BE2C (cell line): ENCODE data around the gene TATDN2.
A peak's percentile ranks its signal among the peaks of the same experiment; 100 is the strongest.

Experiments used
- DNase-seq: peaks from one replicate; pipeline ENCODE4 v3.0.0-alpha.2; 2020
- H3K27me3 ChIP-seq: fragments of 250-450 bp; sonication (Bioruptor Pico); 2 replicates; pipeline ENCODE4 v1.5.1; 2020; ENCODE audit warnings: mild to moderate bottlenecking
- H3K36me3 ChIP-seq: fragments of 250-450 bp; sonication (Bioruptor Pico); 2 replicates; pipeline ENCODE4 v1.5.1; 2020; ENCODE audit warnings: mild to moderate bottlenecking
- H3K4me1 ChIP-seq: fragments of 250-450 bp; sonication (Bioruptor Pico); 2 replicates; pipeline ENCODE4 v1.5.1; 2020
- H3K4me3 ChIP-seq: 2 replicates; pipeline ENCODE4 v1.5.1; 2011; ENCODE audit warnings: low read depth, low read length
- H3K9me3 ChIP-seq: fragments of 250-450 bp; sonication (Bioruptor Pico); 2 replicates; pipeline ENCODE4 v1.5.1; 2020
- TF ChIP-seq, protein P1 (sequence below): IDR thresholded peaks from 2 replicates; pipeline ENCODE4 v1.5.1; 2012; ENCODE audit warnings: mild to moderate bottlenecking, low read depth, low read length

Gene TATDN2

DNA sequence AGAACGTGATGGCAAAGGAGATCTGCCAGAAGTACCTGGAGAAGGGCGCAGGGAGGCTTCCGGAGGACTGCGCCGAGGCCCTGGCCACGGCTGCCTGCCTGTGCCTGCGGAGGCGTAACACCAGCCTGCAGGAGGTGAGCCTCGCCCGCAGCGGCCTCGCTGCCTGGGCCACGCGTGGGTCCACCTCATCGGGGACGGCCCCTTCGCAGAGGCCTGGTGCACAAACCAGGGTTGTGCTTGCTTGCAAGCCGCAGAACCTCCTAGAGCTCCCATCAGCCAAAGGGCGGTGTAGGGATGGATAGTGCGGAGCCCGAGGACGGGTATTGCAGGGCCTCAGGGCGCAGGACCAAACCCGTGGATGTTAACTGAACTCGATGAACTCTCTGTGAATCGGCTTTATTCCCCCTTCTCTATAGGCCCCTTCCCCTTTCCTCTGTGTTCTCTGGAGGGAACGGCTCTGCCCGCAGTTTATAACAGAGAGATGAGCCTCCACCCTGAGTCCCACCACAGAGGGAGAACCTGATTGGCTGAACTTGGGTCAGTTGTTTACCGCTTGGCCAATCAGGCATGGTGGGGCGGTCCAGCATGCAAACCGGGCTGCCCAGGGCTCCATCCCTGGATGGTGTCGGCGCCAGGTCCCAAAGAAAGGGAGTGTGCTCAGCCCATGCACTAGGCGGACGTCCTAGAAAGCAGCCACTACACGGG is 13.6 kb upstream of the TATDN2 start:
- H3K36me3 ChIP-seq = no peaks in the 10 kb centered on the region
- no peaks in the 10 kb centered on the region for H3K9me3 ChIP-seq
- peak overlapping the region; percentile 16; the same call in 1 of the 2 replicates for H3K4me3 ChIP-seq
- H3K4me1 ChIP-seq = peaks cover 4% of the 10 kb centered on the region
- DNase-seq = peak; percentile 80
- no peaks in the 10 kb centered on the region for H3K27me3 ChIP-seq
- TF ChIP-seq, protein P1, sequence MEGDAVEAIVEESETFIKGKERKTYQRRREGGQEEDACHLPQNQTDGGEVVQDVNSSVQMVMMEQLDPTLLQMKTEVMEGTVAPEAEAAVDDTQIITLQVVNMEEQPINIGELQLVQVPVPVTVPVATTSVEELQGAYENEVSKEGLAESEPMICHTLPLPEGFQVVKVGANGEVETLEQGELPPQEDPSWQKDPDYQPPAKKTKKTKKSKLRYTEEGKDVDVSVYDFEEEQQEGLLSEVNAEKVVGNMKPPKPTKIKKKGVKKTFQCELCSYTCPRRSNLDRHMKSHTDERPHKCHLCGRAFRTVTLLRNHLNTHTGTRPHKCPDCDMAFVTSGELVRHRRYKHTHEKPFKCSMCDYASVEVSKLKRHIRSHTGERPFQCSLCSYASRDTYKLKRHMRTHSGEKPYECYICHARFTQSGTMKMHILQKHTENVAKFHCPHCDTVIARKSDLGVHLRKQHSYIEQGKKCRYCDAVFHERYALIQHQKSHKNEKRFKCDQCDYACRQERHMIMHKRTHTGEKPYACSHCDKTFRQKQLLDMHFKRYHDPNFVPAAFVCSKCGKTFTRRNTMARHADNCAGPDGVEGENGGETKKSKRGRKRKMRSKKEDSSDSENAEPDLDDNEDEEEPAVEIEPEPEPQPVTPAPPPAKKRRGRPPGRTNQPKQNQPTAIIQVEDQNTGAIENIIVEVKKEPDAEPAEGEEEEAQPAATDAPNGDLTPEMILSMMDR = no peak

DNA sequence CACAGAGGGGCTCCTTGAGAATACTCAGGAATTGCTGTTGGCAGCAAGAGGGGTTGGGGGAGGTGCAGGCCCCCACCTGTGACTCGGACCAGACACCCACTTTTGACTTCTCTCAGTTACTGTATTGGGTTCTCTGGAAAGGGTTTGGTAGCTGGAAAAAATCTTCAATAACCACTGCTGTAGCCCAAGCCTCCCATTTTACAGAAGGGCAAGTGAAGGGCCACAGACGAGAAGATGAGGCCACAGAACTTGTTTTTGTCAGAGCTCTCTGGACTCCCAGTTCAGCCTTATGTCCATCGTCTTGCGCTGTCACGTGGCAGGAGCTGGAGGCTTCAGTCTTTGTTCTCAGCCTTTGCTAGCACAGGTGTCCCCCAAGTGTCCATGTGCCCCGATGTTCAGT is 12.7 kb upstream of the TATDN2 start:
- Histone ChIP-seq H3K9me3 (no peaks in the 10 kb centered on the region), H3K27me3 (no peaks in the 10 kb centered on the region), H3K4me1 (peaks cover 4% of the 10 kb centered on the region), H3K36me3 (no peaks in the 10 kb centered on the region), H3K4me3 (no peak overlapping the region)
- DNase-seq = no peak
- TF ChIP-seq, protein P1 = no peak

DNA sequence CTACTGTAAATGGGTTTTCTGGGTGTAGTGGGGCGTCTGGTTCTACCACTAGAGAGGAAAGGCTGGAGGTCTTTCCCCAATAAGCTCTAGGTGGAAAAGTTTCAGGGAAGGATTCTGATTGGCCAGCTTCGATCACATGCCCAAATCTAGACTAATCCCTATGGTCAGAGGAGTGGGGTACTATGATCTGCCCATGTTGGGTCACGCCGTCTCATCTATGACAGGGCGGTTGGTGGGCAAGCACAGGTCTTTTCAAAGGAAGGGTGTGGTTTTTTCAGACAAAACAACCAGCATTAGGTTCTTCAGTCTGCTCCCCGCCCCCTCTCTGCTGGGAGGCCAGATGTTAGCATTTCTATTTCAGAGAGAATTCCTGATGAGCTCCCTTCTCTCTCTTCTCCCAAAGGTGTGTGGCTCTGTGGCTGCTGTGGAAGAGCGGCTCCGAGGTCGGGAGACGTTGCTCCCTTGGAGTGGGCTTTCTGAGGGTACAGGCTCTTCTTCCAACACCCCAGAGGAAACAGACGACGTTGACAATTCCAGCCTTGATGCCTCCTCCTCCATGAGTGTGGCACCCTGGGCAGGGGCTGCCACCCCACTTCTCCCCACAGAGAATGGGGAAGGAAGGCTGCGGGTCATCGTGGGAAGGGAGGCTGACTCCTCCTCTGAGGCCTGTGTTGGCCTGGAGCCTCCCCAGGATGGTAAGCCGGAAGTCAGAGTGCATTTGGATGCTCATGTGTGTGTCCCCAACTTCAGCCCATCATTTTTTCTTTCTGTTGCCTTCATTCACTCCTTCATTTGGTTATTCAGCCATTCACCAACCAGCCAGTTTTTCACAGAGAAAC is 9.7 kb upstream of the TATDN2 start:
- Histone ChIP-seq H3K36me3 (no peaks in the 10 kb centered on the region), H3K9me3 (no peaks in the 10 kb centered on the region), H3K4me3 (no peak overlapping the region), H3K4me1 (peaks cover 4% of the 10 kb centered on the region), H3K27me3 (no peaks in the 10 kb centered on the region)
- no peak for DNase-seq
- TF ChIP-seq, protein P1 = no peak

DNA sequence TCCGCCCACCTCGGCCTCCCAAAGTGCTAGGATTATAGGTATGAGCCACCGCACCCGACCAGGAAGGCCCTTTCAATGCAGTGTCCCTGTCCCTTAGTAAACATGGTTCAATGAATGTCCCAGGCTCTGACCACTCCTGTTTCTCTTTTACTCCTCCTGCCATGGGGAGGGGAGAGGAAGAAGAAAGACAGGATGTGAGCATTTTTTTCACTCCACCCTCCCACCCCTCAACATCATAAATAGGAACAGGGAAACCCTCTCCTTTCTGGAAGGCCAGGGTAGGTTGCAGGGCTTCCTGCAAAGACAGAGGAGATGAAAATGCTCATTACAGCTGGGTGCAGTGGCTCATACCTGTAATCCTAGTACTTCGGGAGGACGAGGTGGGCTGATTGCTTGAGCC is 7.5 kb upstream of the TATDN2 start:
- no peaks in the 10 kb centered on the region for H3K4me1 ChIP-seq
- no peaks in the 10 kb centered on the region for H3K27me3 ChIP-seq
- DNase-seq = no peak
- TF ChIP-seq, protein P1 = no peak
- H3K9me3 ChIP-seq = no peaks in the 10 kb centered on the region
- no peaks in the 10 kb centered on the region for H3K36me3 ChIP-seq
- no peak overlapping the region for H3K4me3 ChIP-seq

DNA sequence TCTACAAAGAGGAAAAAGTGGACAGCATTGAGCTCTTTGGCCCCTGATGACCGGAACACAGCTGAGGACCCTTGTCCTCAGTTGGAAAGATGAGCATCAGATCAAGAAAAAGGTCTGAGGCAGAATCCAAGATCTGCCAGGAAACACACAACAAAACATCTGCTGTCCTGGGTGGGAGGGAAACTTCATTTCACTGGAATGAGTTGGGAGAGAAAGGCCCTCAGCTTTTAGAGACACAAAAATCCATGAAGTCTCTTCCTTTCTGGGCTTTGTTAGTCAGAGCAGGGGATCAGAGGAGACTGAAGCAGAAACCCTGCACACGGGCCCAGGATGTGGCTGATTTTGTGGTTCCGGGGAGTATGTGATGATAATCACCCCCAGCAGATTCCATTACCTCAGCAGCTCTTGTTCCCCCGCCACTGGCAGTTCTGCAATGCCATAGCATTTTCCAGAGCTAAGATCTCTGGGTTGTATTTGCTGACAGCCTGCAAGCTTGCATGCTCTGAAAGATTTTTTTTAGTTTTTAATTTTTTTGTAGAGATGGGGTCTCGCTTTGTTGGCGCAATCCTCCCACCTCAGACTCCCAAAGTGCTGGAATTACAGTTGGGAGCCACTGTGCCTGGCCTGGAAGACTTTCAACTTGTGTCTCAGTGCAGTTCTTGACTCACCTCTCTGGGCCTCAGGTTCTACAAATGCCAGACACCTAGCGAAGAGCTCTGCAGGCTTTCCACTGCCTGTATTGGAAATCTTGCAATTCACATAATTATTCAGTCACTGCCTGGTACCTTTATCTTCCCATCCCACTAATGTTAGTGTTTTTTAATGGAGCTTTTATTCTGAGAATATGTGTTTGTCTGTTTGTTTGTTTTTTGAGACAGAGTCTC is 5.8 kb upstream of the TATDN2 start:
- H3K27me3 ChIP-seq = no peaks in the 10 kb centered on the region
- no peaks in the 10 kb centered on the region for H3K4me1 ChIP-seq
- H3K9me3 ChIP-seq = no peaks in the 10 kb centered on the region
- TF ChIP-seq, protein P1 = no peak
- no peak for DNase-seq
- H3K36me3 ChIP-seq = no peaks in the 10 kb centered on the region
- no peak overlapping the region for H3K4me3 ChIP-seq
